T-helper 1 cell (primary cell): Measurements from ENCODE around the gene CLTA.
"Not testable (repeated sequence)": the region's sequence is repeated elsewhere in the genome, so short reads cannot be mapped to it uniquely, and the experiment has no call there.

Experiments used
- DNase-seq, 5 donors: peaks; one replicate each; pipeline ENCODE4 v3.0.0-alpha.2; 2012 to 2020

CLTA gene

DNA sequence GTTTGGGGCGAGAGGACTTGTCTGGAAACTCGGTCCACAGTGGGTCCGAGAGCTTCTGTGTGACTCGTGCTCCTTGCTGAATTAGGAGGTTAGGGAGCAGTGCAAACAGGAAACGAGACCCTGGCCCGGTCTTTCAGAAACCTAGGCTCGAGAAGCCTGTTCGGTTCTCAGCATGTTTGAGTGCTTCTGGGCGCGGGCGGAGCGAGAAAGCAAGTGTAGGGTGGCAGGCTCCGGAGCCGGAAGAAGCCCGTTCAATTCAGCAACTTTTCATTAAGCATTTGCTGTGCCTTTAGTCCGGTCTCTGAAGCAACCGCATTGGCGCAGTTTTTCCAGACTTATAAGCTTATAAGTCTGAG is 547 bp downstream of the CLTA start:
- DNase-seq = peak; percentile 15 to 56 (median 31)

DNA sequence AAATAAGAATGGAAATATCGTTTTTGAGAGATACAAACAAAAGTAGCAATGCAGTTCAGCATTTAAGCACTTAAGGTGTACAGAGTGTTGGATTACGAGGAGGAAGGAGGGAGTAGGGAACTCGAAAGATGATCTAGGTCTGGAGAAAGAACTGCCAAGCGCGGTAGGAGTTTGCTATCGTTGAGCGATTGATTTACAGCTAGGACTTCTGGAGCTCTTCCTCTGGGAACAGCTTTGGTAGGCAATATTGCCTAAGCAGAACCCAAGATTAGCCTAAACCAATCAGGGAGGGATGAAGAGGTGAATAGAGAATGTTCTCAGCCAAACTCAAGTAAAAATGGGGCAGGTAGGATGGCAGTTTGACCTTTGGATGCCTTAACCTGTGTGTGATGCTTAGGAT is 965 bp downstream of the CLTA start:
- no peak for DNase-seq

DNA sequence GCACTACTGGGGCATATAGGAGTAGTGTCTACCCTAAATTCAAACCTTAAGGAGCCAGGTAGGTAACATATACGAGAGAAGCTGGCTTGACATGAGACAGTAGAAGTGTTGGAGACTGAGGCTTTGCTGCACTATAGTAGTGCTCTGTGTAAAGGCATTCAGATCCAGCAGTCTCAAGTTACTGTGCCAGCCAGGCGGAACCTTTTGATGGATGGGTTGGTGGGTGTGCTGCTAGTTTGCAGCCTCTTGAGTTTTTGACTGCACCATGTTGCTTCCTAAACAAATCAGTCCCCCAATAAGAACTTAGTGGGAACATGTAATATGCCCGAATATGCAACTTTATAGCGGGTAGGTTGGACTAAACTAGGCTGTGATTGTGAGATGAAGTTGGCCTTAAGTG is 1.5 kb downstream of the CLTA start:
- no peak for DNase-seq

DNA sequence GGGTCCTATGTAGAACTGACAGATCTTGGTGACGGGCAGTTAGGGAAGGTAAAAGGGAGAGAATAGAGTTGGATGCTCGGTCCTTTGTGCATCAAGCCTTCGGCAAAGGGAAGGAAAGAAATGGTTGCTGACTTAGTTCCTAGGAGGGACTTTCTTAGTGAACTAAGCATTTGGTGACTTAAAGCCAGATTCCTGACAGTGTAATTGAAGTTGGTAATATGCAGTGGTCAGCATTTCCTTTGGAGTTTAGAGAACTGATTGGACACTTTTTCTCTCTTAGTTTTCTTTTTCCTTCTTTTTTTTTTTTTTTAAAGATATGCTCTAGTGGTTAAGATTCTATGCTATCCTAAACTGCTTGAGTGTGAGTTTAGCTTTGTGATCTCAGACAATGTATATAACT is 2.3 kb downstream of the CLTA start:
- no peak for DNase-seq

DNA sequence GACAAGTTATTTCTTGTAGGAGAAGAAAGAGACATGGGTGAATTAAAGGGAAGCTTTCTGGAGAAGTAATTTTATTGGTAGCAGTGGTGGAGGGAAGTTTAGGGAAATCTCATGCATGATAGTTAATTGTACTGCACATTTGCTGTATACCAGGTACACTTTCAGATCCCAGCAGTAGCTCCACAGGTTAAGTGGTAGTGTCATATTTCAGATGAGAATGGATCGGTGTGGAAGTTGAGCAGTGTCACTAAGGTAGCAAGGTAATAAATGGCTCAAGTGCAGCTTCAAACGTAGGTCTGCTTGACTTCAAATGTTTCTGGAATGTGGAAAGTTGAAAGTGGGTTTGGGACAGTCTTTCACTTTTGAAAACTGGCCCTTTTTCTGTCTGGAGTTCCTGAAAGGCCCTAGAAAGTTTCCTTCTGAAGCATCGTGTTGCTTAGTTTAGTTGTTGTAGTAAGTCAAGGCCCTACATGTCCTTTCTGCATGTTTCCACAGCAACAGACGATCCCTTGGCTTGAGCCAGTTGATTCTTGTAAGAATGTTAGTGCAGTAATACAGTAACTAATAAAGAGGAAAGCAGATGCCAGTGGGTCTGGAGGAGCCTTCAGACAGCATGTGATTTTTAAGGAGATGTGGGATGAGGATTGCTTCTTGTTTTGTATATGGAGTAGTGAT is 3.7 kb downstream of the CLTA start:
- DNase-seq = no peak

DNA sequence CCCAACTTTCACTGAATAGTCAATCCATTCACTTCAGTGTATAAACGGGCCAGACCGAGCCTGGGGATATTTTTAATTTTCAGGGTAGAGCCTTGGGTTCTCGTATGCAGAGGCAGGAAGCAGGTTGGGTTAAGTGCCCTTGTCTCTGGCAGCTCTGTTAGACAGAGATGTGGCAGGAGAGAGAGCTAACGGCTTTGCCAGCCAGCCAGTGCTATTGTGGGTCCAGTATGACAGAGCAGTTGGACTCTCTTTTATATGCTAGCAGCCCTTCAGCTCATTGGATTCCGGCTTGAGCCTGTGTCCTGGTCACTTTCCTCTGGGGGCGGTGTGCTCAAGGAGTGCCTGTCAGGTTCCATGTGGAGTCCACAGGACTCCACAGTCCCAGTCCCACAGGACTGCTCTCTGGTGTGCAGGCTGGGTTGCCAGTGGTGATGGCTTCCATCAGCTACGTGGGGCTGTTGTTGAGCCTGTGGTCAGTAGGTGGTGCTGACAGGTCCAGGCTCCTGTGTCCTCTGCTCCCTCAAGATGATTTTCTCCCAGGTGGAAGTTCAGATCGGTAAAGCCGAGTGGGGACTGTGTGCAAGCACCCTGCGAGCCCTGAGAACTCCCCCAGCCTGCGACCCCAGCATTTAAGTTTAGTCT is 14.3 kb downstream of the CLTA start:
- no peak for DNase-seq

DNA sequence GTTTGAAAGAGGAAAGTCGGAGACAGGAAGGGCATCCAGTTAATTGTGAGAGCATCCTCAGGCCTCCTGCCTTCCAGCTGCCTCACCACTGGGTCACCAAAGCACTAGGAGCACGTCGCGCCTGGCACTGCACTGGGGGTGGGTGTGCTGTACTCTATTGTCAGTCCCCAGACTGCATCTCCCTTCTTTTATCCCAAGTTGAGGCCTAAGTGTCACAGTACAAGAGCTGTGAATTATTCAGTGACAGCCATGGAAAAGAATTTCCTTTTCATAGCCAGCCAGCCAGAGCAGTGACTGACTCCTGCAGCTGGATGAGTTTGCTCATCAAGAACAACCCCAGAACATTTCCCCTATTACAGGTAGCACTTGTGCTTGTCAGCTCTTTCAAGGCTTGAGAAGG is 16.3 kb downstream of the CLTA start:
- DNase-seq = no peak

DNA sequence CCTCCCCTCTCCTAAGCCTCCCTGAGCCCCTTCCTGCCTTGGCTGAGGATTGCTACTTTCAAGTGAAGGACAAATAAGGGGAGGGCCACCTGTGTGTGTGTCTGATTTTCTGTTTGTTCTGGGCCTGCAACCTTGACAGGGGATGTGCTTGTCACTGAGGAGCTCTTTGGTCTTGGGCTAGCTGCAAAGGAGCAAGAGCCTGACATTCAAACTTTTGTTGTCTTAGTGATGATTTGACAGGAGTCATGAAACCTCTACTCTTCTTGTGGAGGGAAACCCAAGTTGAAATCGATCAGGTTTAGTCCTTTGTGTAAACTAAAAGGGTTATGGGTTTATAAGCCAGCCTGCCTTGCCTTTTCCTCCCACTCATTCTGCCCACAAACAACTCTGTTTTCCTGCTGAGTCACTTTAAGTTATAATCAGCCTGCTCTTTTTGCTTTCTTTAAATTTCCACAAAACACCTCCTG is 16.9 kb downstream of the CLTA start:
- DNase-seq = no peak

DNA sequence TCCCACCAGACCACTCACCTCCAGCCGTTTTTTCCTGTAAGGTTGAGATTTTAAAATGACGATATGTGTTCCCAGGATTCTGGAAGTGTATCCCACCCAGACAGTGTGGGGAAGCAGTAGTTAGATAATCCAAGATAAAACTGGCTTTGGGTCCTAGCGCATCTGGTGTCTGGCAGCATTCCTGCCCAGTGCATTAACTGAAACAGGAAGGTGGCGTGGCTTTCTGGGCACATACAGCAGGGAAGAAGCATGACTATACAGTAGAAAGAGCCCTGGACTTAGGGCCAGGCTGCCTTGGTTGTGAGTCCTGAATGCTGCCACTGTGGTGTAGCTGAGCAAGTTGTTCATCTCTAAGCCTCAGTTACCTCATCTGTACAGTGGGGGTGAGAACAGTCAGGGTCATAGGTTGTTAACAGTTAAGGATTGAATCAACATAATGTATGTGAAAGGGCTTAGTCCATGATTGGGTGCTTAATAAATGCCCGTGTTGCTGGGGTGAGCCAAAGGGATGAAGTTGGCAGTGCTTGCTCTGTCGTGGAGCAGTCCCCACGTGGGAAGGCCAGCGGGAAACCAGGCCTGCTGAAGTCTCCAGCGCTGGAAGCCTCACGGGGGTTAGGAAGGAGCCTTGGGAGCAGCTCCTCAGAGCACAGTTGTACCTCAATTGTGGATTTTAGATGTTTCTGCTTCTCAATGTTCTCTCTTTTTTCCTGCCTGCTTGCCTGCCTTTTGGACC is 18.0 kb downstream of the CLTA start:
- no peak for DNase-seq

DNA sequence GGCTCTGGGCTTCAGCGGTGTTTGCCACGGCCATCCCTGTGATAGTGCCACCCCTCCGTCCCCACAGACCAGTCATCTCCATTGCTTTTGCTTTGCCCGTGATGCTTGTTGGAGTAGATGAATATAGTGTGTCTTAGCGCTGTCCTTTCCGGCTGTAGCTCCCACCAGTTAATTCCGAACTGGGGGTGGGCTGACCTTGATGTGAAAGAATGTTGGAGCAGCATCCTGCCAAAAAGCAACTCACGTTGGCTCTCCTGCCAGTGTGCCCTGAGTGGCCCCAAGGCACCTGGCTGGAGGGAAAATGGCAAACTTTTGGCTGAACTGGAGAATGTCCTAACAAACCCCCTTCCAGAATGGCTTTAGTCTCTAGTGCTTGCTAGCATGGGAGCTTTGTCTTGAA is 20.0 kb downstream of the CLTA start:
- DNase-seq = no peak

DNA sequence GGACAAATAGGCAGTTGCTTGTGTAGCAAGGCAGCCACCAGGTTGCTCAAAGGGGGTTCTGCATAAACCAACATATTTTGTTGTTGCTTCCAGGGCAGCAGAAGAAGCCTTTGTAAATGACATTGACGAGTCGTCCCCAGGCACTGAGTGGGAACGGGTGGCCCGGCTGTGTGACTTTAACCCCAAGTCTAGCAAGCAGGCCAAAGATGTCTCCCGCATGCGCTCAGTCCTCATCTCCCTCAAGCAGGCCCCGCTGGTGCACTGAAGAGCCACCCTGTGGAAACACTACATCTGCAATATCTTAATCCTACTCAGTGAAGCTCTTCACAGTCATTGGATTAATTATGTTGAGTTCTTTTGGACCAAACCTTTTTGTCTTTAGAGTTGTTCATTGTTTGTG is 20.8 kb downstream of the CLTA start:
- DNase-seq = no peak

DNA sequence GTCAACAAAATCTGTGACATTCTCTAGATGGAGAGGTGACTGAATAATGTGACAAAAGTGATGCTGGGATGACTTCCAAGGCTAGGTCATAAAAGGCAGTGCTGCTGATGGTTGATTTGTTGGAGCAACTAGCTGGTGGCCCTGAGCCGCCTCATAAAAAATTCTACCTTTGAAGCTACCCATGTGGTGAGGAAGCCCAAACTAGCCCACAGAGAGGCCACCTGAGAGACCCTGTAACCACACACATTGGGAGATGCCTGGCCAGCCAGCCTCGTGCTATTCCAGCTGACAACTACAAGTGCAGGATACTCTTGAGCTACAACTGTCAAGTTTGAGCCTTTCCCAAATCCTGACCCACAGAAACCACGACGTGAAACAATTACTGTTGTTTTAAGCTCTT is 22.7 kb downstream of the CLTA start:
- no peak for DNase-seq

DNA sequence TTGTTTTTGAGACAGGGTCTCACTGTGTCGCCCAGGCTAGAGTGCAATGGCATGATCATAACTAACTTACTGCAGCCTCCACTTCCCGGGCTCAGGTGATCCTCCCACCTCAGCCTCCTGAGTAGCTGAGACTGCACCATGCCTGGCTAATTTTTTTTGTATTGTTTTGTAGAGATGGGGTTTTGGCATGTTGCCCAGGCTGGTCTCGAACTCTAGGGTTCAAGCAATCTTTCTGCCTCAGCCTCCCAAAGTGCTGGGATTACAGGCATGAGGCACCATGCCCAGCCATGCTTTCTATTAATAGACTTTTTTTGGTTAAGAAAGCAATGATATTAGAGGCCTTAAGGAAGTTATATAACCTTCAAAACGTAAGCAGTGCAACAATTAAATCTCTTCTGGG is 23.3 kb downstream of the CLTA start:
- no peak for DNase-seq

DNA sequence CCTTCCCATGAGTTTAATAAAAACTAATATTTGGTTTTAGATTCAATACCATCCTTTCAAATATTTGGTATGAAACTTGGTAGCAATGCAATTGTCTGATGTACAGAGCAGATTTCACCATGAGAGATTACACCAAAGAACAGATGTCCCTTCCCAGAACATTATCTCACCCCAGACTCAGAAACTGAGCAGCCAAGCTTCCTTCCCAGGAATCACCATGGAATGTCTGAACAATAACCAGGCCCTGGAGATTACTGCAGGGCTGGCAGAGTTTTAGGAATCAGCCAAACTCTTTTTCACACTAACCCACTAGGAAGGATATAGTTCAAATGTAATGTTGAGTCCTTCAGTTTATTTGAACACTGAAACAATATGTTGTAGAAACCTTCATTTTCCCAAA is 23.9 kb downstream of the CLTA start:
- DNase-seq = no peak

DNA sequence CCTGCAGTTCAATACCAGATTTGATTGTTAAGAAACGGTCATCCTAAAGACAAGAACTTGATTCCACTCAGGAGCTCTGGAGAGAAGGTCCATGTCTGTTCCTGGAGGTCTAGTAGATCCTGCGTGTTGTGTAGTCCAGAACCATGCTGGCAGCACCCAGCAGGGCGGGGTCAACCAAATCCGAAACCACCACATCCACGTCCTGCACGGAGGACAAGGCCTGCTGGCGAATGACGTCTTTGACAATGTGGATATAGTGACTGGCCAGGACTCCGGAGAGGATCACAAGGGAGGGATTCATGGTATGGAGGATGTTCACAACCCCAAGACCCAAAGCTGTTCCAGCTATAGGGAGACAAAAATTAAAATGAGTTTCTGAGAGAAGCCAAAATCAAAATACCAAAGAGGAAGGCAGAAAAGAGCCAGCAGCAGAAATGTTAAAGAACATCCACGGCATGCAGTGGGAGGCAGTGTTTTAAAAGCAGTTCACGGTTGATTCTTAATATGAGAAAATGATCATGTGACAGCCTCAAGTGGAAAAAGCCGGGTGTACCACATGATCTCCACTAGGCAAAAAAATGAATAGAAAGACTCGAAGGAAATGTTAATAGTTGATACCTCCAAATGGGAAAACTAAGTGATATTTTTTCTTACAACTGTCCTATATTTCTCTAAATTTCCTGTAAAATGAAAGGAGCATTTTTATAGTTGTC is 26.7 kb downstream of the CLTA start:
- no peak for DNase-seq

DNA sequence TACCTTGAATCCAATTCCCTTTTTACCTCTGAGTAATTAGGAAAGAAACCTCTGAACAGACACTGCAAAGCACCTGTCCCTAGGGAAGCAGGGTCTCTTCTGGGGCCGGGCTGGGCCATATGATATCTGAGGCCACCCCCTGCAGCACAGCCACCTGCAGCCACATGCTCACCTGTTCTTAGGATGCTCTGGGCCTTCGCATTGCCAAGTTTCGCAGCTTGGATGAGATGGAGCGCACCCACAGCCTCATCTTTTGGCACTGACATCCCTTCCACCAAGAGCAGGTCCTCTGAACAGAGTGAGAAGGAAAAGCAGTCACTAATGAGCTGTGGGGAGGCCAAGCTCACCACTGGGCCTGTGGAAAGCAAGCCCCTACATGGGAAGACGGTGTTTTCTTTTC is 27.3 kb downstream of the CLTA start:
- no peak for DNase-seq

DNA sequence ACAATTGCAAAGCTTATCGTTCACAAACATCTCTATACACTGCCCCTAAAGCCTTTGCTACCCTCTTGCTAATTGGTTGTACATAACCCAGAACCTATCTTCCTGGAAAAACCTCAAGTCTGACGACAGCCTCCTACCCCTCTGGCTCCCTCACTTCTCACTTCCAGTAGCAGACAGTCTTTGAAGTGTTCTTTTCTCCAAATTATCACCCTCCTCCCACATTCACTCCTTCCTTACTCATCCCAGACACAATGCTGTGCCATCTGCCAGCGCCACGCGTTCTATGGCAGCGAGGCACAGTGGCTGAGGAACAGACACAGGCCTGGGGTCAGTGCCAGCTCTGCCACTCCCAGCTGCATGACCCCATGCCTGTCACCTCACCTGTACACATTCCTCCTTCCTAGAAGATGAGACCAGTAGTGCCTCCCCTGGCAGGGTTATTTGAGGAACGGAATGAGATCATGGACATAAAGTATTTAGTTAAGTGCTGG is 27.7 kb downstream of the CLTA start:
- peak in 1 of 5 donors; percentile 76 for DNase-seq

DNA sequence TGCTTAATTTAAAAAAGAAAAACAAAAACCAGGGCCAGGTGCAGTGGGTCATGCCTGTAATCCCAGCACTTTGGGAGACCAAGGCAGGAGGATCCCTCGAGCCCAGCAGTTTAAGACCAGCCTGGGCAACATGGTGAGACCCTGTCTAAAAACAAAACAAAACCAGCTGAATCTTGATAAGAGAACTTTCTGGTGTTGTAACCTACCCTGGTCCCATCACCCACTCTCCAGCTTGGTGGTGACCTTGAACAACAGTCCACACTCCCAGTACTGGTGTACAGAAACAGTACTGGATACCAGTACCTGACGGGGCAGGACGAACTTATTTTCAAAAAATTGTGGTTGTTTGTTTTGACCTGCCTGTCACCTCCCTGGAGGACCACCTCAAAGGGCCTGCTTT is 30.9 kb downstream of the CLTA start:
- DNase-seq = no peak

DNA sequence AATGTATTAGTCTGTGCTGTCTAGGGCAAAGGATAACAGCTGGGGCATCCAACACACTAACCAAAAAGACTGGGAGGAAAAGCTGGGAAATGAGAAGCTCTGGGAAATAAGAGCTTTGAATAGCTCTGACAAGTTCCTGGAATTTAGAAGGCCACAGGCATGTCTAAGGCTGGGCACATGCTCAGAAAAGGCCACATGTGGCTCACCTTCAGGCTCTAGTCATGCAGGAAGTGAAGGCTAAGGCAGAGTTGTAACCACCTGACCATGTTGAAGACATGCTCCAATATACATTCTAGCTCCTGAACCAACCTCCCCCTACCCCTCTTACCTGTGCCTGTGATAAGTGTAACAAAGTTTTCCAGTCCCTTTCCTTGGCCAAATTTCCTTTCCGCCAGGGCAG is 31.7 kb downstream of the CLTA start:
- DNase-seq = no peak

DNA sequence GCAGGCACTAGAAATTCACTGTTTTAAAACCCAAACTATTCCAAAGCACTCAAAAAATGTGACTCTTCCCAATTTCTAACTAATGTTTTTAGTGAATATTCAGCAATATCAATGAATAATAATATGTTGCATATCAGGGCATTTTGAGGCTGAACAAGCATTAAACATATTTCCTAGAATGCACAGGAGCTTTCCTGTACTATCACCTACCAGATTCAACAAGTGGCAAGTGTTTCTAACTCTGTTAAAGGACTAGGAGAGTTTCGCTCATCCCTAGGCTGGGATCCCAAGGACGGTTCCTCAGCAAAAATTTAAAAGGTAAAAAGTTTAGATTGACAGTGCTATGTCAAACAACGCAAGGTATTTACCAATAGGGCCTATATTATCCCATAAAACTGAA is 46.5 kb downstream of the CLTA start:
- DNase-seq = no peak

DNA sequence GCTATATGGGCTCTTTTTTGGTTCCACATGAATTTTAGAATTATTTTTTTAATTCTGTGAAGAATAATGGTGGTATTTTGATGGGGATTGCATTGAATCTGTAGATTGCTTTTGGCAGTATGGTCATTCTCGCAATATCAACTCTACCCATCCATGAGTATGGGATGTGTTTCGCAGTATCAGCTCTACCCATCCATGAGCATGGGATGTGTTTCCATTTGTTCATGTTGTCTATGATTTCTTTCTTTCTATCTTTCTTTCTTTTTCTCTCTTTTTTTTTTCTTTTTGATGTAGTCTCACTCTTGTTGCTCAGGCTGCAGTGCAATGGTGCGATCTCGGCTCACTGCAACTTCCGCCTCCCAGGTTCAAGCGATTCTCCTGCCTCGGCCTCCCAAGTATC is 48.5 kb downstream of the CLTA start:
- DNase-seq = not testable (repeated sequence)

DNA sequence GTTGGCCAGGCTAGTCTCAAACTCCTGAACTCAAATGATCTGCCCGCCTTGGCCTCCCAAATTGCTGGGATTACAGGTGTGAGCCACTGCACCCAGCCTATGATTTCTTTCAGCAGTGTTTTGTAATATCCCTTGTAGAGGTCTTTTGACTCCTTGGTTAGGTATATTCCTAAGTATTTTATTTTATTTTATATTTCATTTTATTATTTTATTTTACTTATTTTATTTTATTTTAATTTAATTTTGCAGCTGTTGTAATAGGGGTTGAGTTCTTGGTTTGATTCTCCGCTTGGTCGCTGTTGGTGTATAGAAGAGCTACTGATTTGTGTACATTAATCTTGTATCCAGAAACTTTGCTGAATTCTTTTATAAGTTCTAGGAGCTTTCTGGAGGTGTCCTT is 49.0 kb downstream of the CLTA start:
- DNase-seq = not testable (repeated sequence)

DNA sequence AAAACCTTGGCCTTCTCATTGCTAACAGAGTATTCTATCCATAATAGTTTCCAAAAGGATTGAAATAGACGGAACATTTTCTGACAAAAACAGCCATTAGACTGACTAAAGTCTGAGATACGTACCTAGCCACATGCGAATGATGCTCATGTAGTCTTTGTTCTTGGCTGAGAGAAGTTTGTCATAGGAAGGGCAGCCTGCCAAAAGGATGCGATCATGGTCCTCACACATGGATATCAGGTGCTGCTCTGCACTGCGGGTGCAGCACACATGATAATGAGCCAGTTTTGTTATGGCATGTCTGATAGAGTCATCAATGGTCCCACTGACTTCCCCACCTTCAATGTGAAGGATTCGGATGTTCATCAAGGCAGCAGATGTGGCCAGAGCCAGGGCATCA is 55.2 kb downstream of the CLTA start:
- no peak for DNase-seq
